ENCODE measurements around the gene PPP1CA. TPM values are rescaled to one million over a fixed set of nuclear protein-coding genes. Genes with fewer than 3 reads are reported as not detected.

Gene PPP1CA
- total RNA-seq, 4 donors from 2014 or later: 15.9 to 180 (median 77.1) TPM

DNA sequence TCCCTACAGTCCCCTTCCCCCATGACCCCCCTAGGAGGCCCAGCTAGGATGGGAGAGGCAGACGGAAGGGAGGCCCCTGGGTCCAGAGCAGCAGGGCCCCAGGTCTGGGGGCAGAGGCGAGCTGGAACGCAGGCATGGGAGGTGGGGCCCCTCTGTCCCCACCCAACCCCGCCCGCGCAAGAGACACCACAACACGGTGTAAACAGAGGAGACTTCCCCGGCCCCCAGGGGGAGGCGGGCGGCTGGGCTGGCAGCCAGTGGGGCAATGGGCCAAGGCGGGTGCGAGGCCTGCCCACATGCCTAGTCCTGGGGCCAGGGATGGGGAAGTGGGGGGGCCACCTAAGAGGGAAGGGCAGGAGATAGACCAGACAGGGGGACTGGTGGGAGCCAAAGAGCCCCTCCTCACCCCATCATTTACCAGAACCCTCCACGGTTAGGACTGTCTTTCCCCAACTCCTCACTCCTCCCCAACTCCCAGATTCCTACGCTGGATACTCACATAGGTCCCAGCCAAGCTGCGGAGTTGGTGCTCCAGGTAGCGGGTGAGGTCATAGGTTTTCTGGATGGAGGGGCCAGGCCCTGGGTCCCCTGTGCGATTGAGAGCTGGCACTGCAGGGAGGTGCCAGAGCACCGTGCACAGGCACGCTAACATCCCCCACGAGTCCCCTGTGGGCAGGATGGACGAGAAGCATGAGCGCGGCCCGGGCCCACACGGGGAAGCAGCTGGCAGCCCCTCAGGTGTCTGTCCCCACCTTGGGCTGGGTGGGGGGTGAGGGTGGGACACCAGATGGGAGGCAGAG, 34.5 kb downstream of the PPP1CA start:
- Histone ChIP-seq H3K4me1 (peaks cover 5 to 16% of the 10 kb centered on the region in 2 donors), H3K4me3 (peak overlapping the region in 1 of 2 donors; percentile 6)
- no peak for TF ChIP-seq POLR2A (IDR thresholded peaks at IDR 0.05)
- TF ChIP-seq, protein P1, sequence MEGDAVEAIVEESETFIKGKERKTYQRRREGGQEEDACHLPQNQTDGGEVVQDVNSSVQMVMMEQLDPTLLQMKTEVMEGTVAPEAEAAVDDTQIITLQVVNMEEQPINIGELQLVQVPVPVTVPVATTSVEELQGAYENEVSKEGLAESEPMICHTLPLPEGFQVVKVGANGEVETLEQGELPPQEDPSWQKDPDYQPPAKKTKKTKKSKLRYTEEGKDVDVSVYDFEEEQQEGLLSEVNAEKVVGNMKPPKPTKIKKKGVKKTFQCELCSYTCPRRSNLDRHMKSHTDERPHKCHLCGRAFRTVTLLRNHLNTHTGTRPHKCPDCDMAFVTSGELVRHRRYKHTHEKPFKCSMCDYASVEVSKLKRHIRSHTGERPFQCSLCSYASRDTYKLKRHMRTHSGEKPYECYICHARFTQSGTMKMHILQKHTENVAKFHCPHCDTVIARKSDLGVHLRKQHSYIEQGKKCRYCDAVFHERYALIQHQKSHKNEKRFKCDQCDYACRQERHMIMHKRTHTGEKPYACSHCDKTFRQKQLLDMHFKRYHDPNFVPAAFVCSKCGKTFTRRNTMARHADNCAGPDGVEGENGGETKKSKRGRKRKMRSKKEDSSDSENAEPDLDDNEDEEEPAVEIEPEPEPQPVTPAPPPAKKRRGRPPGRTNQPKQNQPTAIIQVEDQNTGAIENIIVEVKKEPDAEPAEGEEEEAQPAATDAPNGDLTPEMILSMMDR (IDR thresholded peaks at IDR 0.05): no peak

GRCh38 chr11:67366546-67366945, 35.1 kb downstream of the PPP1CA start:
- peaks cover 5 to 16% of the 10 kb centered on the region in 2 donors for H3K4me1 ChIP-seq
- peak; percentile 86 to 88 for DNase-seq
- H3K4me3 ChIP-seq: peak overlapping the region in 1 of 2 donors; percentile 6
- no peaks in the 10 kb centered on the region for H3K27me3 ChIP-seq
- TF ChIP-seq, protein P1 (IDR thresholded peaks at IDR 0.05): no peak
- no peak for TF ChIP-seq POLR2A (IDR thresholded peaks at IDR 0.05)
- H3K9me3 ChIP-seq: no peaks in the 10 kb centered on the region
- H3K36me3 ChIP-seq: no peaks in the 10 kb centered on the region
- peak overlapping the region; percentile 92 to 99 for H3K27ac ChIP-seq
- intact Hi-C loops (cut with DNase I; ENCODE audit: low total_unique reads): no loop called here

More for the DNA sequence above, 34.5 kb downstream of the PPP1CA start:
- Histone ChIP-seq H3K27me3 (no peaks in the 10 kb centered on the region), H3K36me3 (no peaks in the 10 kb centered on the region), H3K27ac (peak overlapping the region; percentile 92 to 99), H3K9me3 (no peaks in the 10 kb centered on the region)
- peak; percentile 81 to 83 for DNase-seq
- intact Hi-C loops (cut with DNase I; ENCODE audit: low total_unique reads): no loop called here

DNA sequence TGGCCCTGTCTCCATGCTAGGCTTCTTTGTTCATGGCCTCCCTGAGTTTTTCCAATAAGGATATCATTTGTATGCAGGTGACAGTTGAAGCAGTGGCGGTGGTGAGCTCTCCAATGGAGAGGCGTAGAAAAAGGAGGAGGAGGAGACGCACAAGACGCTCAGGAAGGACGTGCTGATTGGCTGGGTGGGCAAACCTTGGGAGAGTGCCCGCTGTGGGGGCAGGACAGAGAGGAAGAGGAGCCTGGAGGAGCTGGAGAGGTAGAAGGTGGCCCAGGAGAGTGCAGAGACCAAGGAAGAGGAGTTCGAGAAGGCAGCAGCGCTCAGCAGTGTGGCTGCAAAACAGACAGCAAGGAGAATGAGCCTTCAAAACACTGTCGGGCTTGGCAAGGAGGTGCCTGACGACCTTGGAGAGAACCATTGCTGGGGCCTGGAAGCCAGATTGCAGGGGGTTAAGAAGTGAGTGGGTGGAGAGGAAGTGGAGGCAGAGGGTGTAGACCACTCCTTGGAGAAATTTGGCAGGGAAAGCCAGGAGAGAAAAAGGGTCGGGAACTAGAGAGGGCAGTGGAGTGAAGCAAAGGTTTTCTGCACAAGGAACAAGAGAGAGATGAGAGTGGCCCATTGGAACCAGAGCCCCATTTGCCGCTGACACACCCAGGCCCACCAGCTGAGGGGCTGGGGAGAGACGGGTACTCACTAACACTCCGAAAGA, 35.8 kb downstream of the PPP1CA start:
- H3K4me1 ChIP-seq: peaks cover 5 to 16% of the 10 kb centered on the region in 2 donors

DNA sequence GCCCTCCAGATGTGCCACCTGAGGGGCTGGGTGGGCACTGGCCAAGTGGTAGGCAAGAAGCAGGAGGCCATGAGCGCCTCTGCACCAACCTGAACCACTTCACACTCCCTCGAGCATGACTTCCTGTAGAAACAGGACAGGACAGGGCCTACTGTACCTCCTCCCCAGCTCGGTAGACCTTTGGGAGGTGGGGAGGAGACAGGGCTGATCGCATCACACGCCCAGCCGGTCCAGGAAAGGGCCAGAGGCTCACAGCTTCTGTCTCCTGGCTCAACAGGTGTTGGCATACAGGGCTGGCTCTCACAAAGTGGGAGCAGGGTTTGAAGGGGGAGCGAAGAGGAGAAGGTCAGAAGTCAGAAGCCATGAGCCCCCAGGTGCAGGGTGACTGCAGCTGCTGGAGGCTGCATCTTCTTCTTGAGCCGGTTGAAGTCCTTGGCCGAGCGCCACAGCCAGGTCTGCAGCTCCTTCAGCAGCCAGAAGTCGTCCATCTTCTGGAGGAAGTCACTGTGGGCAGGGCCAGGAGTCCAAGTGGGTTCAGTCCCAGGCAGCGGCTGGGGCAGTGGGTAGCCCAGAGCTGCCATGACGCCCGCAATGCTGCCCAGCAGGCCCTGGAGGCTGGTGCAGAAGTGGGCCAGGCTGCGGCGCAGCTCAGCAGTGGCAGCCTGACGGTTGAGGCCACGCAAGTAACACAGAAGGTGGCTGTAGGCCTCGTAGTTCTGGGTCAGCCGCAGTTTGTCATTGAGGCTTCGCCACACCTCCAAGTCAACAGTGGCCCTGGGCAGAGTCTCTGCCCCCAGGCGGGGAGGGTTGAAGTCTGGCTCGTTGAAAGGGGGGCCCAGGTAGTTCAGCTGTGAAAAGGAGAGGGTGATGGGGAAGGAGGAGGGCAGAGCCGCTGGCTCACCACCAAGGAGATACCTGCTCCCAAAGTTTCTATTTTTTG, 36.6 kb downstream of the PPP1CA start:
- no peaks in the 10 kb centered on the region for H3K27me3 ChIP-seq
- DNase-seq: peak in 1 of 2 donors; percentile 28
- H3K36me3 ChIP-seq: no peaks in the 10 kb centered on the region
- H3K27ac ChIP-seq: peak overlapping the region; percentile 92 to 99
- intact Hi-C loops (cut with DNase I; ENCODE audit: low total_unique reads): no loop called here
- H3K9me3 ChIP-seq: no peaks in the 10 kb centered on the region
- TF ChIP-seq, protein P1 (IDR thresholded peaks at IDR 0.05): no peak
- no peak for TF ChIP-seq POLR2A (IDR thresholded peaks at IDR 0.05)
- no peak overlapping the region for H3K4me3 ChIP-seq
- peaks cover 5 to 16% of the 10 kb centered on the region in 2 donors for H3K4me1 ChIP-seq

More for the DNA sequence above, 35.8 kb downstream of the PPP1CA start:
- Histone ChIP-seq H3K27me3 (no peaks in the 10 kb centered on the region), H3K4me3 (peak overlapping the region in 1 of 2 donors; percentile 6), H3K27ac (peak overlapping the region; percentile 92 to 99), H3K36me3 (no peaks in the 10 kb centered on the region), H3K9me3 (no peaks in the 10 kb centered on the region)
- no peak for TF ChIP-seq POLR2A (IDR thresholded peaks at IDR 0.05)
- TF ChIP-seq, protein P1 (IDR thresholded peaks at IDR 0.05): no peak
- intact Hi-C loops (cut with DNase I; ENCODE audit: low total_unique reads): no loop called here
- DNase-seq: peak; percentile 49 to 52
